Activated naive CD8-positive, alpha-beta T cell treated with anti-CD3 and anti-CD28 coated beads, Interleukin-2, amount 10 ng/mL, durations not matched to agents 7 days and 5 days (primary cell): ENCODE measurements around the gene CHTOP. TPM values are rescaled to one million over a fixed set of nuclear protein-coding genes. Genes with fewer than 3 reads are reported as not detected.

Experiments
- microRNA-seq: library from miRNA; unstranded; fragments of <30 nt; microRNA quantifications from one replicate; pipeline ENCODE4 v1.2.0, GENCODE V29; 2022
- total RNA-seq, 2 experiments: library from RNA; stranded (reverse); gene quantifications; one replicate each; pipeline ENCODE4 v1.2.3, GENCODE V29; 2021

Gene CHTOP
- total RNA-seq, 2 experiments from 2014 or later: 98.1 to 105 TPM

Small RNA genes within 50 kb of the gene (microRNA-seq; reads per million reads assigned to microRNA genes)
- not detected for gene MIR8083

Other genes with a start within 250 kb of the CHTOP start
- gene S100A8, start 243.0 kb upstream of the CHTOP start, total RNA-seq: 1 to 10 TPM in 1 of 2 experiments, under 1 TPM in 1; 0.94 to 1.2 TPM
- not detected for gene S100A7A, start 217.5 kb upstream of the CHTOP start, total RNA-seq
- not detected for gene S100A7, start 173.4 kb upstream of the CHTOP start, total RNA-seq
- 100 to 1,000 TPM; 365 to 373 TPM for gene S100A6, start 98.1 kb upstream of the CHTOP start, total RNA-seq
- gene S100A5, start 93.1 kb upstream of the CHTOP start, total RNA-seq: 1 to 10 TPM; 2.2 to 2.7 TPM
- gene S100A4, start 88.3 kb upstream of the CHTOP start, total RNA-seq: 100 to 1,000 TPM; 385 to 394 TPM
- not detected for gene S100A3, start 84.8 kb upstream of the CHTOP start, total RNA-seq
- not detected for gene S100A2, start 68.2 kb upstream of the CHTOP start, total RNA-seq
- not detected for gene S100A16, start 20.9 kb upstream of the CHTOP start, total RNA-seq
- gene S100A14, start 17.7 kb upstream of the CHTOP start, total RNA-seq: not detected
- 1 to 10 TPM; 4.8 to 5.3 TPM for gene S100A13, start 6.6 kb upstream of the CHTOP start, total RNA-seq
- not detected for gene S100A1, start 5.6 kb upstream of the CHTOP start, total RNA-seq
- gene SNAPIN, start 24.6 kb downstream of the CHTOP start, total RNA-seq: 10 to 100 TPM; 37.9 TPM
- 100 to 1,000 TPM; 141 to 142 TPM for gene ILF2, start 36.9 kb downstream of the CHTOP start, total RNA-seq
- gene NPR1, start 44.6 kb downstream of the CHTOP start, total RNA-seq: not detected
- 10 to 100 TPM; 53.6 to 57.2 TPM for gene INTS3, start 94.0 kb downstream of the CHTOP start, total RNA-seq
- 10 to 100 TPM; 38.9 to 44.0 TPM for gene SLC27A3, start 141.3 kb downstream of the CHTOP start, total RNA-seq